HG03097 (cell line): ENCODE data around the gene SDC3.

Source experiments
- ATAC-seq: cut with Tn5 transposase; IDR thresholded peaks from one replicate; pipeline ENCODE4 v1.9.1; 2021; ENCODE audit not compliant: unreplicated experiment, low FRiP score

Gene SDC3

GRCh38 chr1:30905916-30906620 lies 2.5 kb downstream of the SDC3 start:
- ATAC-seq, result no peak

DNA sequence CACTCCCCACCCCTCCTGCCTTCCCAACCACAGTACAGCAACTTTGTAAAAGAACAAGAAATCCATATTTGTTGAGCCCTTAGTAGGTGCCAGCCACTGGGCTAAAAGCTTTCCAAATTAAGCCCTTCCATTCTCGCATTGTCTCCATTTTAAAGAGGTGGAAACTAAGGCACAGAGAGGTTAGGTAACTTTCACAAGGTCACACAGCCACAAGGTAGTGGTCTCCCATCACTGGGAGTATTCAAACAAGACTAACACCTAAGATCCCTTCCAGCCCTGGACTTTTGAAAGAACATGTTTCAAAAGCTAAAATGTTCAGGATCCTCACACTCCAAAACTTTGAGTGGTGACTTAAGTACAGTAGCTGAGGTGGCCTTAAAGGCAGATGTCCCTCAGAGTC lies 3.2 kb downstream of the SDC3 start:
- no peak for ATAC-seq

GRCh38 chr1:30904962-30905335 lies 3.6 kb downstream of the SDC3 start:
- no peak for ATAC-seq

- no peak for ATAC-seq
Observed at GRCh38 chr1:30904191-30904961, 4.2 kb downstream of the SDC3 start.

- ATAC-seq, result no peak
Observed at GRCh38 chr1:30903343-30904034, 5.1 kb downstream of the SDC3 start.

GRCh38 chr1:30902593-30903290 lies 5.8 kb downstream of the SDC3 start:
- ATAC-seq, result no peak

- ATAC-seq, result no peak
Observed at GRCh38 chr1:30901798-30902581, 6.6 kb downstream of the SDC3 start.

DNA sequence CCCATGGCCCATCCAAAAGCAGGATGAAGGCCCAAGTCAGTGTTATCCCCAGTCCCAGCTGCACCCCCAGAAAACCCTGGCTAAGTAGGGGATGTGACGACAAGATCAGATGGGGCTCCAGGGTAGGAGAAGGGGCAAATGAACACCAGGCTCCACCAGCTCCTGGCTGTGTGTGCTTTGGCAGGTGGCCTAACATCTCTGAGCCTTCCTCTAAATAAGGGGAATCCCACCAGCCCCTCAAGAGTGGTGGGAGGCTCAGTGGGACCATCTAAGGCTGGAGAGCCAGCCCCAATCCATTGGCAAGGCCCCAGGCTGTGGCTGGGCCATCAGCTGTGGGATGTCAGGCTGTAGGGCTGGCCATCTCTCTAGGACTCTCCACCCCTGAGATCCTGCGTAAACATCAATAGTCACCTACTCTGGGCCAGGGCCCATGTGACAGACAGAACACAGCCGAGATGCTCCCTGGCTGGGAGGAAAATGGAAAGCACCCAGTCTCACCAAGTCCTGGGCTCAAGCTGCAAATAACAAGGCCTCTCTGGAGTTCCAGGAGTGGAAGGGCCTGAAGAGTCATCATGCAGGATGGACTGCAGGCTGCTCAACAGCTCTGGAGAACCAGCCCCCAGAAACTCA lies 7.5 kb downstream of the SDC3 start:
- ATAC-seq, result no peak

GRCh38 chr1:30900486-30900885 lies 8.1 kb downstream of the SDC3 start:
- ATAC-seq, result no peak

DNA sequence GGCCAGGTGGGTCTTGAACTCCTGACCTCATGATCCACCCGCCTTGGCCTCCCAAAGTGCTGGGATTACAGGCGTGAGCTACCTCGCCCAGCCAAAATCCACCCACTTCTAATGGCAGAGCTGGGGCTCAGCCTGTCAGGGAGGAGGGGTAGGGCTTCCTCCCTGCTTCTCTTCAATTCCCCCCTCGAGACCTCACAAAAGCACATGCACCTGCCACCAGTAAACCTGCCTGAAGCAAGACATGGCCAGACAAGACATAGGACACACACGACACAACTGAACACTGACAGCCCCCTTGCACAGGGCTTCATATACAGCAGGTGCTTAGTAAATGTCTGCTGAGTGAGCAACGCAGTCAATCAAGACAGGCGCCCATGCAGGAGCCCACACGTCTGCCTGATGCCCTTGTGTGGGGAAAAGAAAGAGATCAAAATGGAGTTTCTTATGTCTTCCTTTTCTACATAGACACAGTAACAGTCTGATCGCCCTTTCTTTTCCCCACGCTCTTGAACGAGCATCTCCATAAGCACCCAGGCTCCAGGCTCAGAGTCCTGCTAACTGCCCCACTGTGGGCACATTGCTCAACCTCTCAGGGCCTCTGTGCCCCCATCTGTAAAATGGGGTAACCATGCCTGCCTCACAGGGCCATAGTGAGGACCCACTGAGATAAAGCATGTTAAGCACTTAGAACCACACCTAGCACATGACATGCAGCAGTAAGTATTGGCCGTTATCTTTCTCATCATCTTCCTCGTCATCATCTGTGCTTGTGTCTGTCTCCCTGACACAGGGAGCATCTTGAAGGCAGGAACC lies 8.8 kb downstream of the SDC3 start:
- no peak for ATAC-seq

GRCh38 chr1:30898031-30898815 lies 10.3 kb downstream of the SDC3 start:
- no peak for ATAC-seq

GRCh38 chr1:30896905-30897304 lies 11.7 kb downstream of the SDC3 start:
- ATAC-seq, result no peak

DNA sequence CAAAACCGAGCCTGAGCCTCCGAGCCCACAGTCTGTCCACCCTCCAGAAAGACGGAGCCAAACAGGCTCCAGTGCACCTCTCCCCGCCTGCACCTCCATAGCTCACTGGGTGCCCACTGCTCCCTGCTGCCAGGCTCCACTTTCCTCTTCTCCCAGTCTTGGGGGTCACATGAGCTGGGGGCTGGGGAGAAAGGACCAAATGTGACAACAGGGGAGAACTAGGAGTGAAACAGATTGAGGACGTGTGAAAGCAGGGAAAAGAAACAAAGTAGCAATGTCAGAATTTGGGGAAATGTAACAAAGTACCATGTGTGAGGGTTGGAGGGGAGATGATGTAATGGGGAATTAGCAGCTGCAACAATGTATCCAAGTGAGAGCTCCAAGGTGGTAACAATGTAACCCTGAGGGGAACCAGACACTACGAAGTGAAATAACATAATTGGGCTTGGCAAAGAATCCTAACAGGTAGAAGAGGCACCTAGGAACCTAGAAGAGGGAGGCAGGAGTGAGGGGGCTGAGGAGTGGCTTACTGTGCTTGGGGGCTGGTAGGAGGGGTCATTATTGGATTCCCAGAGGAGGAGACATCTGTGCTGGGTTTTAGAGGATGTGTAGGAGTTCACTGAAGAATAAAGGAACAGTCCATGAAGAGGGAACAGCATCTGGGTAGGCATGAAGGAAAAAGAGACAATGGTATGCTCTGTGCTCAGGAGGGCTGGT lies 12.5 kb downstream of the SDC3 start:
- no peak for ATAC-seq

GRCh38 chr1:30895382-30895943 lies 13.1 kb downstream of the SDC3 start:
- no peak for ATAC-seq

DNA sequence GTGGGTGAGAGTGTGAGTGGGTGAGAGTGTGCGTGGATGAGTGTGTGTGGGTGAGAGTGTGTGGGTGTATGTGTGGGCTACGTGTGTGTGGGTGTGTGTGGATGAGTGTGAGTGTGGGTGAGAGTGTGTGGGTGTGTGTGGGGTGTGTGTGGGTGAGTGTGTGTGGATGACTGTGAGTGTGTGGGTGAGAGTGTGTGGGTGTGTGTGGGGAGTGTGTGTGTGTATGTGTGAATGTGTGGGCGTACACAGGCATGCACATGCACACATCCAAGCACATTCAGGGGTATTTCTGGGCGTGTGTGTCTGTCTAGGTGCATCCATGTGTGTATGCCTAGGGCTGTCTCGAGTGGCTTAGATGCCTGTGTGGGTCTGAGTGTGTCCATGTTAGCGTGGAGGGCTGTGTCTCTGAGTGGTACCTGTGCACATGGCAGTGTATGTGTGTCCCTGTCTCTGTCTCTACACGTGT lies 14.0 kb downstream of the SDC3 start:
- no peak for ATAC-seq

- no peak for ATAC-seq
Observed at GRCh38 chr1:30893776-30894507, 14.6 kb downstream of the SDC3 start.
